Common myeloid progenitor, CD34-positive (primary cell): ENCODE results near the gene PDE6H.

Experiments used
- CTCF ChIA-PET: fragments of 350-600 bp; sonication (Branson Sonifier 250); formaldehyde crosslinking; loops from one replicate; lab custom pipeline; 2021; ENCODE audit warnings: antibody characterized with exemption; lab: Charles Lee
- POLR2A ChIA-PET: fragments of 350-600 bp; sonication (Branson Sonifier 250); formaldehyde crosslinking; loops from one replicate; lab custom pipeline; 2021; ENCODE audit warnings: antibody characterized with exemption; lab: Charles Lee
- DNase-seq, 3 donors: peaks; one replicate each; pipeline versions ENCODE4 v3.0.0 to v3.0.0-alpha.2; 2013
- H3K27ac ChIP-seq, 2 experiments: 1 replicate in 1 of 2; 2 replicates in 1 of 2; pipeline ENCODE4 v1.7.0; 2013; ENCODE audit warnings: inconsistent platforms in 2 of 2, low read length in 2 of 2, mild to moderate bottlenecking in 2 of 2, low read depth in 1 of 2, moderate library complexity in 1 of 2; ENCODE audit not compliant: severe bottlenecking in 2 of 2, insufficient read depth in 1 of 2, poor library complexity in 1 of 2
- H3K27me3 ChIP-seq, 5 experiments: replicated peaks in 2 of 5; 1 replicate in 3 of 5; 2 replicates in 2 of 5; pipeline versions ENCODE4 v1.6.1 to v1.7.0; 2013; ENCODE audit warnings: low read length in 4 of 5, mild to moderate bottlenecking in 2 of 5, moderate library complexity in 2 of 5, inconsistent platforms in 1 of 5; ENCODE audit not compliant: insufficient read depth in 5 of 5, control insufficient read depth in 4 of 5
- H3K36me3 ChIP-seq, 4 experiments: 1 replicate in 2 of 4; 2 replicates in 2 of 4; pipeline versions ENCODE4 v1.6.1 to v1.7.0; 2013; ENCODE audit warnings: low read length in 3 of 4, control low read depth in 1 of 4, mild to moderate bottlenecking in 1 of 4; ENCODE audit not compliant: control insufficient read depth in 4 of 4, insufficient read depth in 4 of 4
- H3K4me1 ChIP-seq, 4 experiments: 1 replicate in 3 of 4; 2 replicates in 1 of 4; pipeline versions ENCODE4 v1.6.1 to v1.7.1; 2013; ENCODE audit warnings: low read length in 3 of 4, mild to moderate bottlenecking in 3 of 4, control low read depth in 1 of 4, inconsistent platforms in 1 of 4, moderate library complexity in 1 of 4; ENCODE audit not compliant: control insufficient read depth in 4 of 4, insufficient read depth in 4 of 4; ENCODE audit errors: control extremely low read depth in 1 of 4
- H3K4me3 ChIP-seq, 7 experiments: 1 replicate in 4 of 7; 2 replicates in 3 of 7; pipeline versions ENCODE4 v1.5.1 to v1.7.0; 2013; ENCODE audit warnings: mild to moderate bottlenecking in 7 of 7, low read length in 6 of 7, moderate library complexity in 6 of 7, inconsistent platforms in 2 of 7, low read depth in 2 of 7, control low read depth in 1 of 7; ENCODE audit not compliant: insufficient read depth in 4 of 7, control insufficient read depth in 1 of 7; ENCODE audit errors: extremely low read depth in 1 of 7
- H3K9me3 ChIP-seq, 5 experiments: 1 replicate in 4 of 5; 2 replicates in 1 of 5; pipeline versions ENCODE4 v1.6.1 to v1.7.1; 2013; ENCODE audit warnings: low read length in 4 of 5, mild to moderate bottlenecking in 2 of 5, inconsistent platforms in 1 of 5, low read depth in 1 of 5, moderate library complexity in 1 of 5; ENCODE audit not compliant: control insufficient read depth in 4 of 5, insufficient read depth in 2 of 5; ENCODE audit errors: control extremely low read depth in 1 of 5
- WGBS: methylation state at CpG from one replicate; pipeline ENCODE4 v1.1.5; 2013; ENCODE audit not compliant: insufficient coverage; 5-methylcytosine and 5-hydroxymethylcytosine counted together

The PDE6H gene

GRCh38 chr12:14963520-14963919, 9.3 kb upstream of the PDE6H start:
- Histone ChIP-seq H3K9me3 (no peaks in the 10 kb centered on the region), H3K36me3 (peaks cover 0 to 14% (median 0%) of the 10 kb centered on the region in 4 experiments), H3K4me1 (peaks cover 36 to 71% (median 53%) of the 10 kb centered on the region in 4 experiments), H3K27me3 (no peaks in the 10 kb centered on the region), H3K27ac (peak overlapping the region; percentile 19 to 94), H3K4me3 (peak overlapping the region in 1 of 7 experiments; percentile 29)
- WGBS = 97% methylated on average over 7 of the region's 7 CpGs
- ChIA-PET CTCF (interaction anchor here (1.3 kb wide), 1 partner anchor 26 kb away, joined by 5 read pairs; no protein-coding TSS in a partner anchor), POLR2A (interaction anchor here (0.6 to 0.7 kb wide), 2 partner anchors 32 to 182 kb away, joined by 3 read pairs; no protein-coding TSS in a partner anchor)
- no peak for DNase-seq

- H3K36me3 ChIP-seq = peaks cover 0 to 7% (median 0%) of the 10 kb centered on the region in 4 experiments
- no peak for DNase-seq
- peak overlapping the region; percentile 25 to 47 for H3K27ac ChIP-seq
- no peaks in the 10 kb centered on the region for H3K9me3 ChIP-seq
- peaks cover 31 to 62% (median 44%) of the 10 kb centered on the region in 4 experiments for H3K4me1 ChIP-seq
- H3K4me3 ChIP-seq = no peak overlapping the region
- ChIA-PET POLR2A (no interaction called here), CTCF (interaction anchor here (1.0 to 1.3 kb wide), 5 partner anchors 14 to 136 kb away, joined by 3 to 5 read pairs (median 3); no protein-coding TSS in a partner anchor)
- H3K27me3 ChIP-seq = no peaks in the 10 kb centered on the region
- 78% methylated on average over 1 of the region's 2 CpGs for WGBS
Measured at GRCh38 chr12:14964406-14964805, 8.4 kb upstream of the PDE6H start.

- Histone ChIP-seq H3K27me3 (no peaks in the 10 kb centered on the region), H3K4me1 (peaks cover 23 to 54% (median 36%) of the 10 kb centered on the region in 4 experiments), H3K36me3 (no peaks in the 10 kb centered on the region), H3K27ac (peak overlapping the region in 1 of 2 experiments; percentile 6), H3K4me3 (no peak overlapping the region), H3K9me3 (no peaks in the 10 kb centered on the region)
- CTCF ChIA-PET = interaction anchor here (1.0 to 1.3 kb wide), 4 partner anchors 13 to 137 kb away, joined by 3 to 5 read pairs (median 3); no protein-coding TSS in a partner anchor
- WGBS = 100% methylated on average over 1 of the region's 2 CpGs
- POLR2A ChIA-PET = no interaction called here
- DNase-seq = no peak
Measured at GRCh38 chr12:14965221-14965620, 7.6 kb upstream of the PDE6H start.

- no peak for DNase-seq
- H3K27me3 ChIP-seq = no peaks in the 10 kb centered on the region
- no peak overlapping the region for H3K27ac ChIP-seq
- ChIA-PET CTCF (interaction anchor here (1.8 to 2.0 kb wide), 3 partner anchors 9 to 27 kb away, joined by 5 to 7 read pairs (median 6); no protein-coding TSS in a partner anchor), POLR2A (no interaction called here)
- H3K4me3 ChIP-seq = no peak overlapping the region
- H3K36me3 ChIP-seq = no peaks in the 10 kb centered on the region
- 43% methylated on average over 2 of the region's 3 CpGs for WGBS
- peaks cover 11 to 34% (median 22%) of the 10 kb centered on the region in 4 experiments for H3K4me1 ChIP-seq
- no peaks in the 10 kb centered on the region for H3K9me3 ChIP-seq
Measured at GRCh38 chr12:14968478-14968877, 4.4 kb upstream of the PDE6H start.

- Histone ChIP-seq H3K27ac (no peak overlapping the region), H3K27me3 (no peaks in the 10 kb centered on the region), H3K9me3 (no peaks in the 10 kb centered on the region), H3K36me3 (no peaks in the 10 kb centered on the region), H3K4me3 (no peak overlapping the region), H3K4me1 (peaks cover 7 to 31% (median 14%) of the 10 kb centered on the region in 4 experiments)
- CTCF ChIA-PET = interaction anchor here (1.3 kb wide), 1 partner anchor 199 kb away, joined by 3 read pairs; a partner anchor contains a TSS
- peak in 1 of 3 donors; percentile 44 for DNase-seq
- POLR2A ChIA-PET = no interaction called here
- WGBS = 77% methylated on average over 3 of the region's 4 CpGs
Measured at GRCh38 chr12:14970473-14970872, 2.4 kb upstream of the PDE6H start.

GRCh38 chr12:14974633-14975032, 1.8 kb downstream of the PDE6H start:
- Histone ChIP-seq H3K27me3 (no peaks in the 10 kb centered on the region), H3K9me3 (no peaks in the 10 kb centered on the region), H3K4me3 (no peak overlapping the region), H3K4me1 (peaks cover 0 to 35% (median 13%) of the 10 kb centered on the region in 4 experiments), H3K27ac (no peak overlapping the region), H3K36me3 (no peaks in the 10 kb centered on the region)
- 100% methylated on average over 3 of the region's 3 CpGs for WGBS
- ChIA-PET POLR2A (interaction anchor here (1.4 kb wide), 1 partner anchor 13 kb away, joined by 3 read pairs; no protein-coding TSS in a partner anchor), CTCF (interaction anchor here (0.7 to 1.8 kb wide), 2 partner anchors 12 to 13 kb away, joined by 3 to 5 read pairs; partner anchors contain the start of gene ARHGDIB)
- DNase-seq = no peak

GRCh38 chr12:14975457-14975856, 2.6 kb downstream of the PDE6H start:
- ChIA-PET POLR2A (no interaction called here), CTCF (interaction anchor here (1.2 to 1.8 kb wide), 2 partner anchors 9 to 14 kb away, joined by 3 to 5 read pairs; partner anchors contain the start of gene ARHGDIB)
- 67% methylated on average over 3 of the region's 4 CpGs for WGBS

More at GRCh38 chr12:14975457-14975856, 2.6 kb downstream of the PDE6H start:
- H3K27me3 ChIP-seq = no peaks in the 10 kb centered on the region
- H3K4me1 ChIP-seq = peaks cover 0 to 42% (median 18%) of the 10 kb centered on the region in 4 experiments
- no peak for DNase-seq
- no peaks in the 10 kb centered on the region for H3K9me3 ChIP-seq
- H3K4me3 ChIP-seq = no peak overlapping the region
- no peaks in the 10 kb centered on the region for H3K36me3 ChIP-seq
- H3K27ac ChIP-seq = no peak overlapping the region
